ENCODE data around the gene TAS2R16.

TAS2R16 gene, protein sequence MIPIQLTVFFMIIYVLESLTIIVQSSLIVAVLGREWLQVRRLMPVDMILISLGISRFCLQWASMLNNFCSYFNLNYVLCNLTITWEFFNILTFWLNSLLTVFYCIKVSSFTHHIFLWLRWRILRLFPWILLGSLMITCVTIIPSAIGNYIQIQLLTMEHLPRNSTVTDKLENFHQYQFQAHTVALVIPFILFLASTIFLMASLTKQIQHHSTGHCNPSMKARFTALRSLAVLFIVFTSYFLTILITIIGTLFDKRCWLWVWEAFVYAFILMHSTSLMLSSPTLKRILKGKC

GRCh38 chr7:122995600-122995999, at the start of gene TAS2R16:
TAS2R16 (minus strand) TSS chr7:122995700; CDS start chr7:122995634, 66 bp downstream.
- POLR2A ChIA-PET (ENCODE audit: low non-redundant PET) = no interaction called here
- H3K27ac ChIP-seq = no peak within 1 kb of the TSS
- DNase-seq (ENCODE audit: low spot score) = no peak
- TF ChIP-seq, protein P1, sequence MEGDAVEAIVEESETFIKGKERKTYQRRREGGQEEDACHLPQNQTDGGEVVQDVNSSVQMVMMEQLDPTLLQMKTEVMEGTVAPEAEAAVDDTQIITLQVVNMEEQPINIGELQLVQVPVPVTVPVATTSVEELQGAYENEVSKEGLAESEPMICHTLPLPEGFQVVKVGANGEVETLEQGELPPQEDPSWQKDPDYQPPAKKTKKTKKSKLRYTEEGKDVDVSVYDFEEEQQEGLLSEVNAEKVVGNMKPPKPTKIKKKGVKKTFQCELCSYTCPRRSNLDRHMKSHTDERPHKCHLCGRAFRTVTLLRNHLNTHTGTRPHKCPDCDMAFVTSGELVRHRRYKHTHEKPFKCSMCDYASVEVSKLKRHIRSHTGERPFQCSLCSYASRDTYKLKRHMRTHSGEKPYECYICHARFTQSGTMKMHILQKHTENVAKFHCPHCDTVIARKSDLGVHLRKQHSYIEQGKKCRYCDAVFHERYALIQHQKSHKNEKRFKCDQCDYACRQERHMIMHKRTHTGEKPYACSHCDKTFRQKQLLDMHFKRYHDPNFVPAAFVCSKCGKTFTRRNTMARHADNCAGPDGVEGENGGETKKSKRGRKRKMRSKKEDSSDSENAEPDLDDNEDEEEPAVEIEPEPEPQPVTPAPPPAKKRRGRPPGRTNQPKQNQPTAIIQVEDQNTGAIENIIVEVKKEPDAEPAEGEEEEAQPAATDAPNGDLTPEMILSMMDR (conservative IDR thresholded peaks at IDR 0.05; ENCODE audit: low read depth) = no peak
- CTCF ChIA-PET = no interaction called here

DNA sequence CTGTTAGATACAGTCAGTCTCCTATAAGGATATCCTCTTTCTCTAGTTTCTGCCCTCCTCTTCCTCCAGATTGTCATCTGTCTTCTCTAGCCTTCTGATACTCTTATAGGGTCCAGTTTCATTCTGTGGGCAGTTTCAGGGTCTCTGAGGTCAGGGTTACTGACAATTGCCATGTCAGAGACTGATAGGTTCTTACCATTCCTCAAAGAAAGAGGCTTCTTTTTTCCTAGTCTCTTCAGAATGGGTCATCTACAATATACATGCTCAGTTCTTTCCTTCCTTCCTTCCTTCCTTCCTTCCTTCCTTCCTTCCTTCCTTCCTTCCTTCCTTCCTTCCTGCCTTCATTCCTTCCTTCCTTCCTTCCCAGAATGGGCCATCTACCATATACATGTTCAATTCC, 48.1 kb upstream of the TAS2R16 start:
- H3K27ac ChIP-seq = no peak overlapping the region
- no peak for DNase-seq (ENCODE audit: low spot score)
- ChIA-PET POLR2A (ENCODE audit: low non-redundant PET) (no interaction called here), CTCF (no interaction called here)
- TF ChIP-seq, protein P1 (conservative IDR thresholded peaks at IDR 0.05; ENCODE audit: low read depth) = no peak

DNA sequence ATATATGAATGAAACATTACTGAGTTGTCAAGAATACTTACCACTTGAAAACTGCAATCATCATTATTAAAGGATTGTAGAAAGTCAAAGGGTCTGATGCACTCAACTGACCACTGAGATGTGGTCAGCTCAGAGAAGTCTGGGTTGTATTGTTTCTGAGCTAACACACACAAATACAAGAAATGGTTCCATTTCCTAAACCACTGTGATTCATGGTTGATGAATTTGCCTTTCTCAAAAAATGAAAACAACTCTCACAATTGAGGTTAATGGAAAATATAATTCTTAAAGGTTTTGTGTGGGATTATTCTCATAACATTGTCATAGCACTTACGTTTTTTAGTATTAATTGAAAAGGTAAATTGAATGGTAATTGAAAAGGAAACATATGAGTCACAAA, 45.6 kb upstream of the TAS2R16 start:
- no peak overlapping the region for H3K27ac ChIP-seq
- DNase-seq (ENCODE audit: low spot score) = no peak
- ChIA-PET CTCF (no interaction called here), POLR2A (ENCODE audit: low non-redundant PET) (no interaction called here)
- TF ChIP-seq, protein P1 (conservative IDR thresholded peaks at IDR 0.05; ENCODE audit: low read depth) = no peak

GRCh38 chr7:123039269-123039668, 43.8 kb upstream of the TAS2R16 start:
- TF ChIP-seq, protein P1 (conservative IDR thresholded peaks at IDR 0.05; ENCODE audit: low read depth) = no peak
- ChIA-PET CTCF (no interaction called here), POLR2A (ENCODE audit: low non-redundant PET) (no interaction called here)
- no peak overlapping the region for H3K27ac ChIP-seq
- no peak for DNase-seq (ENCODE audit: low spot score)

GRCh38 chr7:123034106-123034505, 38.6 kb upstream of the TAS2R16 start:
- CTCF ChIA-PET = no interaction called here
- POLR2A ChIA-PET (ENCODE audit: low non-redundant PET) = no interaction called here
- H3K27ac ChIP-seq = no peak overlapping the region
- DNase-seq (ENCODE audit: low spot score) = no peak
- TF ChIP-seq, protein P1 (conservative IDR thresholded peaks at IDR 0.05; ENCODE audit: low read depth) = no peak

- ChIA-PET POLR2A (ENCODE audit: low non-redundant PET) (no interaction called here), CTCF (no interaction called here)
- TF ChIP-seq, protein P1 (conservative IDR thresholded peaks at IDR 0.05; ENCODE audit: low read depth) = no peak
- no peak overlapping the region for H3K27ac ChIP-seq
- DNase-seq (ENCODE audit: low spot score) = no peak
Observed at GRCh38 chr7:123030631-123031030, 35.1 kb upstream of the TAS2R16 start.
